H9 (cell line): ENCODE results near the gene GYG1. TPM values are rescaled to one million over a fixed set of nuclear protein-coding genes. Genes with fewer than 3 reads are reported as not detected.

ENCODE experiments used
- DNase-seq: peaks from one replicate; pipeline ENCODE4 v3.0.0-alpha.2; 2017
- H2AFZ ChIP-seq: one replicate; pipeline ENCODE4 v1.6.1; 2013; ENCODE audit warnings: mild to moderate bottlenecking, low read length, control low read depth, moderate library complexity
- H2AK5ac ChIP-seq: 2 replicates; pipeline ENCODE4 v1.6.1; 2013; ENCODE audit warnings: low read length, control low read depth, mixed read lengths; ENCODE audit not compliant: insufficient read length
- H2BK120ac ChIP-seq: one replicate; pipeline ENCODE4 v1.6.1; 2013; ENCODE audit warnings: low read depth, mild to moderate bottlenecking, low read length, control low read depth, inconsistent platforms; ENCODE audit not compliant: poor library complexity, severe bottlenecking
- H2BK12ac ChIP-seq: 2 replicates; pipeline ENCODE4 v1.6.1; 2013; ENCODE audit warnings: low read length, control low read depth, mixed read lengths, low read depth; ENCODE audit not compliant: insufficient read length
- H2BK15ac ChIP-seq: 2 replicates; pipeline ENCODE4 v1.6.1; 2013; ENCODE audit warnings: low read depth, low read length, control low read depth
- H2BK20ac ChIP-seq: one replicate; pipeline ENCODE4 v1.6.1; 2013; ENCODE audit warnings: low read depth, mild to moderate bottlenecking, low read length, control low read depth, inconsistent platforms; ENCODE audit not compliant: poor library complexity, severe bottlenecking
- H2BK5ac ChIP-seq: 2 replicates; pipeline ENCODE4 v1.6.1; 2013; ENCODE audit warnings: low read length, control low read depth, mixed read lengths; ENCODE audit not compliant: insufficient read length
- H3K14ac ChIP-seq: 2 replicates; pipeline ENCODE4 v1.6.1; 2013; ENCODE audit warnings: low read length, control low read depth; ENCODE audit not compliant: insufficient read depth
- H3K18ac ChIP-seq: 2 replicates; pipeline ENCODE4 v1.6.1; 2013; ENCODE audit warnings: low read depth, mild to moderate bottlenecking, mixed read lengths, low read length, control low read depth; ENCODE audit not compliant: insufficient read length
- H3K23ac ChIP-seq: 2 replicates; pipeline ENCODE4 v1.6.1; 2013; ENCODE audit warnings: low read length, control low read depth, mixed read lengths, low read depth; ENCODE audit not compliant: insufficient read length
- H3K23me2 ChIP-seq: 2 replicates; pipeline ENCODE4 v1.6.1; 2013; ENCODE audit warnings: low read depth, mild to moderate bottlenecking, mixed read lengths, low read length, control low read depth; ENCODE audit not compliant: insufficient read length, poor library complexity, severe bottlenecking
- H3K27ac ChIP-seq: 2 replicates; pipeline ENCODE4 v1.5.1; 2013; ENCODE audit warnings: low read length, control low read depth, mixed read lengths, low read depth; ENCODE audit not compliant: insufficient read length
- H3K27me3 ChIP-seq: 2 replicates; pipeline ENCODE4 v1.6.1; 2013; ENCODE audit warnings: low read length, control low read depth, inconsistent platforms; ENCODE audit not compliant: insufficient read depth
- H3K4ac ChIP-seq: 2 replicates; pipeline ENCODE4 v1.6.1; 2013; ENCODE audit warnings: low read depth, mild to moderate bottlenecking, control low read depth, inconsistent platforms, low read length, moderate library complexity
- H3K4me1 ChIP-seq: 2 replicates; pipeline ENCODE4 v1.6.1; 2013; ENCODE audit warnings: low read length, control low read depth, inconsistent platforms; ENCODE audit not compliant: insufficient read depth
- H3K4me2 ChIP-seq: 2 replicates; pipeline ENCODE4 v1.6.1; 2013; ENCODE audit warnings: low read length, control low read depth, mixed read lengths; ENCODE audit not compliant: insufficient read length, insufficient read depth
- H3K56ac ChIP-seq: 2 replicates; pipeline ENCODE4 v1.6.1; 2013; ENCODE audit warnings: low read depth, mild to moderate bottlenecking, mixed read lengths, low read length, control low read depth; ENCODE audit not compliant: insufficient read length
- H3K79me1 ChIP-seq: 2 replicates; pipeline ENCODE4 v1.6.1; 2013; ENCODE audit warnings: low read depth, mild to moderate bottlenecking, moderate library complexity, low read length, control low read depth, inconsistent platforms; ENCODE audit not compliant: insufficient read depth, poor library complexity, severe bottlenecking
- H3K79me2 ChIP-seq: 2 replicates; pipeline ENCODE4 v1.6.1; 2013; ENCODE audit warnings: low read length, control low read depth, inconsistent platforms; ENCODE audit not compliant: insufficient read depth
- H3K9ac ChIP-seq: 2 replicates; pipeline ENCODE4 v1.6.1; 2013; ENCODE audit warnings: low read length, control low read depth, mixed read lengths; ENCODE audit not compliant: insufficient read length; ENCODE audit errors: extremely low read depth
- H3K9me3 ChIP-seq: one replicate; pipeline ENCODE4 v1.6.1; 2013; ENCODE audit warnings: low read depth, low read length, inconsistent platforms; ENCODE audit not compliant: control insufficient read depth
- H3T11ph ChIP-seq: one replicate; pipeline ENCODE4 v1.6.1; 2013; ENCODE audit warnings: mild to moderate bottlenecking, low read length, control low read depth, inconsistent platforms
- H4K20me1 ChIP-seq: one replicate; pipeline ENCODE4 v1.6.1; 2013; ENCODE audit not compliant: control insufficient read depth, insufficient read length, insufficient read depth
- H4K5ac ChIP-seq: 2 replicates; pipeline ENCODE4 v1.6.1; 2013; ENCODE audit warnings: low read depth, mild to moderate bottlenecking, mixed read lengths, low read length, control low read depth; ENCODE audit not compliant: insufficient read length
- H4K8ac ChIP-seq: replicated peaks from 2 replicates; pipeline ENCODE4 v1.6.1; 2013; ENCODE audit warnings: low read length, control low read depth, mixed read lengths, low read depth; ENCODE audit not compliant: insufficient read length
- H4K91ac ChIP-seq: 2 replicates; pipeline ENCODE4 v1.6.1; 2013; ENCODE audit warnings: low read depth, mild to moderate bottlenecking, moderate library complexity, mixed read lengths, low read length, control low read depth; ENCODE audit not compliant: insufficient read length
- H3K27ac Mint-ChIP-seq, 3 experiments: 2 replicates in 2 of 3; 3 replicates in 1 of 3; pipeline ENCODE4 v1.8.0; 2020 to 2021; ENCODE audit warnings: mixed read lengths in 3 of 3, mild to moderate bottlenecking in 1 of 3, moderate library complexity in 1 of 3
- H3K27me3 Mint-ChIP-seq: 2 replicates; pipeline ENCODE4 v1.8.0; 2021; ENCODE audit warnings: low read depth, mild to moderate bottlenecking, moderate library complexity, mixed read lengths
- H3K36me3 Mint-ChIP-seq, 3 experiments: 2 replicates in 2 of 3; 3 replicates in 1 of 3; pipeline ENCODE4 v1.8.0; 2020 to 2021; ENCODE audit warnings: low read depth in 3 of 3, mixed read lengths in 3 of 3; ENCODE audit not compliant: insufficient read depth in 1 of 3
- H3K4me1 Mint-ChIP-seq, 2 experiments: 2 replicates each; pipeline ENCODE4 v1.8.0; 2020; ENCODE audit warnings: mixed read lengths in 2 of 2
- H3K4me3 Mint-ChIP-seq, 2 experiments: 2 replicates in 1 of 2; 3 replicates in 1 of 2; pipeline ENCODE4 v1.8.0; 2020 to 2021; ENCODE audit warnings: mild to moderate bottlenecking in 2 of 2, mixed read lengths in 2 of 2, moderate library complexity in 1 of 2
- H3K9me3 Mint-ChIP-seq, 2 experiments: 2 replicates in 1 of 2; 3 replicates in 1 of 2; pipeline ENCODE4 v1.8.0; 2020; ENCODE audit warnings: mild to moderate bottlenecking in 2 of 2, mixed read lengths in 2 of 2, moderate library complexity in 1 of 2
- CTCF ChIP-seq: fragments of 200-600 bp; sonication (generic); conservative IDR thresholded peaks from 3 replicates; pipeline ENCODE4 v1.8.0; 2021; ENCODE audit warnings: antibody characterized with exemption, mild to moderate bottlenecking
- WGBS: extraction: QIAGEN DNeasy Blood & Tissue Kit; methylation state at CpG from one replicate; pipeline ENCODE4 v1.1.7; 2013; ENCODE audit warnings: missing lambda C conversion rate, low lambda C conversion rate, mixed read lengths; ENCODE audit not compliant: insufficient read length; ENCODE audit errors: extremely low coverage; 5-methylcytosine and 5-hydroxymethylcytosine counted together
- total RNA-seq: library from RNA; stranded (reverse); gene quantifications from 2 replicates; pipeline ENCODE4 v1.2.1, GENCODE V29; 2021

GYG1 gene
- total RNA-seq, 1 experiment from 2014 or later = 31.5 TPM

DNA sequence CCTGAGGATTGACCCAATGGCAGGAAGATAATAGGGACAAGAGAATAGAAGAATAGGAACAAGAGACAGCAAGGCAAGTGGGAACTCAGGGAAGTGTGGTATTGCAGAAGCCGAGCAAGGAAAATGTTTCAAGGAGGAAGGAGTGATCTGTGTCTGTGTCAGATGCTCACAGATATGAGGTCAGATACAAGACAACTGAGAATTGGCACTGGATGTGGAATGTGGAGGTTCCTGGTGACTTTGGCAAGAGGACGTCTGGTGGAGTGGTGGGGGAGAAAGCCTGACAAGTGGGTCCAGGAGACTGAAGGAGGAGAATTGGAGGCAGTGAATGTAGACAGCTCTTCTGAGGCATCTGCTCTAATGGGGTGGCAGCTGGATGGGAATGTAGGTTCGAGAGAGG is 24.1 kb downstream of the GYG1 start:
- no peaks in the 10 kb centered on the region for H3K27me3 Mint-ChIP-seq
- no peaks in the 10 kb centered on the region for H3K27me3 ChIP-seq
- WGBS = no CpG with 5 or more reads among the region's 3 CpGs
- no peak overlapping the region for H2BK120ac ChIP-seq
- no peak for DNase-seq
- H3K9ac ChIP-seq = no peak overlapping the region
- H2AK5ac ChIP-seq = no peak overlapping the region
- peaks cover 23 to 25% of the 10 kb centered on the region in 2 experiments for H3K4me1 Mint-ChIP-seq
- H3T11ph ChIP-seq = no peak overlapping the region
- H4K91ac ChIP-seq = no peak overlapping the region
- no peak overlapping the region for H3K27ac ChIP-seq
- H3K9me3 ChIP-seq = no peaks in the 10 kb centered on the region
- no peak overlapping the region for H2BK20ac ChIP-seq
- H3K9me3 Mint-ChIP-seq = no peaks in the 10 kb centered on the region
- H4K20me1 ChIP-seq = no peaks in the 10 kb centered on the region
- no peak overlapping the region for H2BK15ac ChIP-seq
- H3K23me2 ChIP-seq = no peaks in the 10 kb centered on the region
- no peak overlapping the region for H3K4ac ChIP-seq
- no peaks in the 10 kb centered on the region for H3K79me2 ChIP-seq
- no peak overlapping the region for H2AFZ ChIP-seq
- H3K4me2 ChIP-seq = no peak overlapping the region
- H3K36me3 Mint-ChIP-seq = peaks cover 8 to 29% (median 20%) of the 10 kb centered on the region in 3 experiments; a peak in 6 of 7 replicates
- no peak overlapping the region for H2BK12ac ChIP-seq
- no peak overlapping the region for H3K14ac ChIP-seq
- no peak overlapping the region for H3K56ac ChIP-seq
- H3K23ac ChIP-seq = no peak overlapping the region
- H2BK5ac ChIP-seq = no peak overlapping the region
- TF ChIP-seq CTCF = no peak
- H3K4me3 Mint-ChIP-seq = no peak overlapping the region; a peak in 1 of 5 replicates
- H3K4me1 ChIP-seq = peaks cover 14% of the 10 kb centered on the region; the same call in 1 of the 2 replicates
- no peak overlapping the region for H3K18ac ChIP-seq
- H4K8ac ChIP-seq = no peak overlapping the region
- peak overlapping the region in 2 of 3 experiments; percentile 13; a peak in 3 of 7 replicates for H3K27ac Mint-ChIP-seq
- no peaks in the 10 kb centered on the region for H3K79me1 ChIP-seq
- H4K5ac ChIP-seq = no peak overlapping the region
